OCI-LY1 (cell line): ENCODE data around the gene BACH2.

Source experiments
- H2AFZ ChIP-seq: fragments of 200-600 bp; sonication (generic), shearing (Covaris generic); 2 replicates; pipeline ENCODE4 v1.6.0; 2014; ENCODE audit warnings: antibody characterized with exemption, mild to moderate bottlenecking, low read length
- H3F3A ChIP-seq: fragments of 200-600 bp; sonication (generic), shearing (Covaris generic); 2 replicates; pipeline ENCODE4 v1.6.0; 2014; ENCODE audit warnings: mild to moderate bottlenecking, antibody characterized with exemption, low read length, moderate library complexity; ENCODE audit not compliant: insufficient read depth
- H3K27ac ChIP-seq: fragments of 200-600 bp; sonication (generic); 2 replicates; pipeline ENCODE4 v1.5.1; 2014; ENCODE audit warnings: low read length, mixed run types, mild to moderate bottlenecking, low read depth; ENCODE audit not compliant: poor library complexity, severe bottlenecking
- H3K27me3 ChIP-seq: fragments of 200-600 bp; sonication (generic); 2 replicates; pipeline ENCODE4 v1.6.0; 2014; ENCODE audit warnings: antibody characterized with exemption, mild to moderate bottlenecking, low read length, moderate library complexity; ENCODE audit not compliant: insufficient read depth
- H3K36me3 ChIP-seq: fragments of 200-600 bp; sonication (generic); 2 replicates; pipeline ENCODE4 v1.6.1; 2014; ENCODE audit warnings: mild to moderate bottlenecking, antibody characterized with exemption, low read length, moderate library complexity, mixed read lengths; ENCODE audit not compliant: insufficient read depth
- H3K4me1 ChIP-seq: fragments of 200-600 bp; sonication (generic); 2 replicates; pipeline ENCODE4 v1.5.1; 2014; ENCODE audit warnings: mild to moderate bottlenecking, low read length, moderate library complexity; ENCODE audit not compliant: insufficient read depth, severe bottlenecking
- H3K4me2 ChIP-seq: fragments of 200-600 bp; sonication (generic), shearing (Covaris generic); 2 replicates; pipeline ENCODE4 v1.6.1; 2014; ENCODE audit warnings: low read length
- H3K4me3 ChIP-seq: fragments of 200-600 bp; sonication (generic); 2 replicates; pipeline ENCODE4 v1.5.1; 2014; ENCODE audit warnings: low read length, low read depth, mild to moderate bottlenecking, mixed read lengths; ENCODE audit not compliant: poor library complexity, severe bottlenecking
- H3K79me2 ChIP-seq: fragments of 200-600 bp; shearing (Covaris generic); 2 replicates; pipeline ENCODE4 v1.6.1; 2016; ENCODE audit warnings: mixed run types, low read length, mixed read lengths; ENCODE audit not compliant: insufficient read depth
- H3K9ac ChIP-seq: fragments of 200-600 bp; sonication (generic), shearing (Covaris generic); 2 replicates; pipeline ENCODE4 v1.6.1; 2014; ENCODE audit warnings: mild to moderate bottlenecking, low read length, mixed read lengths
- H3K9me2 ChIP-seq: fragments of 200-600 bp; sonication (generic), shearing (Covaris generic); 2 replicates; pipeline ENCODE4 v1.6.1; 2014; ENCODE audit warnings: low read depth, mild to moderate bottlenecking, low read length, mixed read lengths
- H3K9me3 ChIP-seq: fragments of 200-600 bp; shearing (Covaris generic); 2 replicates; pipeline ENCODE4 v1.6.1; 2014; ENCODE audit warnings: low read length, mixed read lengths
- H4K20me1 ChIP-seq: fragments of 200-600 bp; sonication (generic), shearing (Covaris generic); 2 replicates; pipeline ENCODE4 v1.6.0; 2016; ENCODE audit warnings: mild to moderate bottlenecking, low read length; ENCODE audit not compliant: insufficient read depth
- EZH2 ChIP-seq: fragments of 200-600 bp; sonication (generic), shearing (Covaris generic); IDR thresholded peaks from 2 replicates; pipeline ENCODE4 v1.8.0; 2017; ENCODE audit warnings: borderline replicate concordance, mixed run types, mild to moderate bottlenecking, antibody characterized with exemption, low read length, moderate library complexity, mixed read lengths
- TF ChIP-seq, protein P1 (sequence below): fragments of 200-600 bp; sonication (generic), shearing (Covaris generic); IDR thresholded peaks from 2 replicates; pipeline ENCODE4 v1.5.1; 2017; ENCODE audit warnings: mild to moderate bottlenecking, antibody characterized with exemption, low read length, moderate library complexity, mixed read lengths

BACH2 gene

DNA sequence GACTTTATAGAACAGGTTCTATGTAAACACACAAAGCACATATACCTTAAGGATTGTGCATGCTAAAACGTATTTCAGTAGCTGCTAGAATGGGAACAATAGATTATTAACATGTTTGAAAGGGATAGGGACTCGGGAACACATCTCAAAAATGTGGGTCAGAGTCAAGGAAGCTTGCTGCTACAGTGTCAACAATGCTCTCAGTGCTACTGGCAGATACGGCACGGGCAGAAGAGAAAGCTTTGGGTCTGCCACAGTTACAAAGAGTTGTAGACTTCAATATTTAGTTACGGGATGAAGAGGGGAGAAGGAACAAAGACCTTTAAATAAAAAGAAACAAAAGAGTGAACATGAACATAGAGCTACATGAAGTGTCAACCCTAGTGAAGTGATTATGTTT lies 170.5 kb downstream of the BACH2 start:
- Histone ChIP-seq H3K79me2 (peaks cover 69% of the 10 kb centered on the region), H3K4me3 (no peak overlapping the region), H3K4me1 (peaks cover 72% of the 10 kb centered on the region), H4K20me1 (no peaks in the 10 kb centered on the region), H3K9ac (no peak overlapping the region; the same call in 1 of the 2 replicates), H3K4me2 (peak overlapping the region; percentile 37; the same call in 1 of the 2 replicates), H3K36me3 (peaks cover 69% of the 10 kb centered on the region), H3K27me3 (no peaks in the 10 kb centered on the region), H2AFZ (no peak overlapping the region), H3F3A (no peaks in the 10 kb centered on the region), H3K27ac (peak overlapping the region; percentile 65), H3K9me3 (no peaks in the 10 kb centered on the region), H3K9me2 (no peaks in the 10 kb centered on the region)
- no peak for TF ChIP-seq EZH2
- TF ChIP-seq, protein P1, sequence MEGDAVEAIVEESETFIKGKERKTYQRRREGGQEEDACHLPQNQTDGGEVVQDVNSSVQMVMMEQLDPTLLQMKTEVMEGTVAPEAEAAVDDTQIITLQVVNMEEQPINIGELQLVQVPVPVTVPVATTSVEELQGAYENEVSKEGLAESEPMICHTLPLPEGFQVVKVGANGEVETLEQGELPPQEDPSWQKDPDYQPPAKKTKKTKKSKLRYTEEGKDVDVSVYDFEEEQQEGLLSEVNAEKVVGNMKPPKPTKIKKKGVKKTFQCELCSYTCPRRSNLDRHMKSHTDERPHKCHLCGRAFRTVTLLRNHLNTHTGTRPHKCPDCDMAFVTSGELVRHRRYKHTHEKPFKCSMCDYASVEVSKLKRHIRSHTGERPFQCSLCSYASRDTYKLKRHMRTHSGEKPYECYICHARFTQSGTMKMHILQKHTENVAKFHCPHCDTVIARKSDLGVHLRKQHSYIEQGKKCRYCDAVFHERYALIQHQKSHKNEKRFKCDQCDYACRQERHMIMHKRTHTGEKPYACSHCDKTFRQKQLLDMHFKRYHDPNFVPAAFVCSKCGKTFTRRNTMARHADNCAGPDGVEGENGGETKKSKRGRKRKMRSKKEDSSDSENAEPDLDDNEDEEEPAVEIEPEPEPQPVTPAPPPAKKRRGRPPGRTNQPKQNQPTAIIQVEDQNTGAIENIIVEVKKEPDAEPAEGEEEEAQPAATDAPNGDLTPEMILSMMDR, result no peak

DNA sequence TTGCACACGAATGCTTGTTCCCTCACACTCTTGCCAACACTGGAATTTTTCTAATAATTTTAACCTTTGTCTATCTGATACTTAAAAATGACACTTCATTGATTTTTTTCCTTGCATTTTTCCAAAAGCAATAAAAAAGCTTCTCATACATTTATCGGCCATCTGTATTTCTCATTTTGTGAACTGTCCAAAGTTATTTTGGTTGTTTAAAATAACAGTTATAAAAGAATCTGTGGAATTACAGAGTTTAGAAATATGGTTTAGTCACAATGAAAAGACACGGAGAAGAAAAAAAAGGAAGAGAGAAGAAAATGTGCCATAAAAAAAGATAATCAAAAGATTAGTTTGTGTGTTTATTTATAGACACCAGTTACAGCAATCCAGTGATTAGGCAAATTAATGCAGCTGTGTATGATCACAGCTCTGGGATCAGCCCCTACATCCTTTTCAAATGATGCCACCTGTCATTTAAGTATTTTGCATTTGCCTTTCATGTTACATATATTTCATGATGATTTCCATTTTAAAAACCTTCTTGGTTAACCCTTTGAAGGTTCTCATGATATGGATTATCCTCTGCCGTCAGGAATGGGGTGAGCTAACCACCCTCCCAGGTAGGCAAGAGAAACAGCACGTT lies 171.7 kb downstream of the BACH2 start:
- Histone ChIP-seq H3K27ac (peak overlapping the region; percentile 65), H4K20me1 (no peaks in the 10 kb centered on the region), H3K4me1 (peaks cover 74% of the 10 kb centered on the region), H3K9me2 (no peaks in the 10 kb centered on the region), H3K36me3 (peaks cover 65% of the 10 kb centered on the region), H3K79me2 (peaks cover 69% of the 10 kb centered on the region), H3K9me3 (no peaks in the 10 kb centered on the region), H2AFZ (no peak overlapping the region), H3K9ac (no peak overlapping the region; the same call in 1 of the 2 replicates), H3K4me3 (no peak overlapping the region), H3F3A (no peaks in the 10 kb centered on the region), H3K4me2 (peak overlapping the region; percentile 37; the same call in 1 of the 2 replicates), H3K27me3 (no peaks in the 10 kb centered on the region)
- TF ChIP-seq EZH2, result no peak

DNA sequence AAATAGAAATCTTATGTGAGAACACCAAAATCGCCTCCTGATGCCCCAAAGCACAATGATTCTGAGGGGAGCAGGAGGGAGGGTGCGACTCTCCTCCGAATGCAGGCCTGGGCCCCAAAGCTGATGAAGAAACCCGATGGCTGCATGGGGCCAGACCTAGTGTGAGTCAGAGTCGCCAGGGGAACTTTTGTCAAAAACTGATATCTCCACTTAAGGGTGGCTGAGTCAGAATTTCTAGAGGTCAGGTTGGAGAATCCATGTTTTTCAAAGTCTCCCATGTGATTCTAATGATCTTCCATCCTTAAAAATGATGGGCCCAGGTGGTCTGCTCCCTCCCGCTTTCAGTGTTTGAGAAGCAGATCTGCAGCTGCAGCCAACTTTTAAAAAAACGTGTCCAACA lies 172.8 kb downstream of the BACH2 start:
- TF ChIP-seq, protein P1, result no peak
- no peak for TF ChIP-seq EZH2
- H2AFZ ChIP-seq, result no peak overlapping the region
- H3K9me2 ChIP-seq, result no peaks in the 10 kb centered on the region
- no peaks in the 10 kb centered on the region for H3K27me3 ChIP-seq
- H3K9me3 ChIP-seq, result no peaks in the 10 kb centered on the region
- H3K27ac ChIP-seq, result peak overlapping the region; percentile 65
- no peak overlapping the region for H3K4me3 ChIP-seq
- no peak overlapping the region; the same call in 1 of the 2 replicates for H3K4me2 ChIP-seq
- no peak overlapping the region for H3K9ac ChIP-seq
- peaks cover 80% of the 10 kb centered on the region for H3K79me2 ChIP-seq
- H3K4me1 ChIP-seq, result peaks cover 74% of the 10 kb centered on the region
- H3F3A ChIP-seq, result no peaks in the 10 kb centered on the region
- peaks cover 74% of the 10 kb centered on the region for H3K36me3 ChIP-seq
- H4K20me1 ChIP-seq, result no peaks in the 10 kb centered on the region

DNA sequence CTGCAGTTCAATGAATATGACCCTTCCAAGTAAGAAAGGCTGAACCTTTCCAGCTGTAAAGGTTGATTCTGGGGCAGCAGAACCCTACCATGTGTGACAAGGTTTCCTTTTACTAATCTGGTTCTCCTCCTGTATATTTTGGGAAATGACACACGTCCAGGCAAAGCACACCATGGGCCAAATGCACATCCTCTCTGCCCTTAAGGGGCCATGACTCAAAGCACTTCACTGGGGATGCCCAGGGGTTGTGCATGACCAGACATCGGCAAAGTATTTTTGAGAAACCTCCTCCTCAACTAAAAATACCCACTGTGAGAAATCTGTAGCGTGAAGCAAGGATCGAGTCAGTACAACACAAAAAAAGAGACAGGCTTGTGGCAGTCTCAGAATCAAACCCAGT lies 174.7 kb downstream of the BACH2 start:
- Histone ChIP-seq H3K4me3 (no peak overlapping the region), H3K79me2 (peaks cover 86% of the 10 kb centered on the region), H3K27ac (peak overlapping the region; percentile 52), H3K9me2 (no peaks in the 10 kb centered on the region), H3K4me1 (peaks cover 61% of the 10 kb centered on the region), H3K4me2 (peak overlapping the region; percentile 1; the same call in 1 of the 2 replicates), H2AFZ (no peak overlapping the region), H3K27me3 (no peaks in the 10 kb centered on the region), H4K20me1 (no peaks in the 10 kb centered on the region), H3F3A (no peaks in the 10 kb centered on the region), H3K36me3 (peaks cover 81% of the 10 kb centered on the region), H3K9ac (no peak overlapping the region), H3K9me3 (no peaks in the 10 kb centered on the region)
- TF ChIP-seq, protein P1, result no peak
- no peak for TF ChIP-seq EZH2
